ENCODE results near the gene NUAK1. TPM values are rescaled to one million over a fixed set of nuclear protein-coding genes. Genes with fewer than 3 reads are reported as not detected.

NUAK1 gene
- polyA plus RNA-seq, 1 donor from 2014 or later, result 8.3 TPM

DNA sequence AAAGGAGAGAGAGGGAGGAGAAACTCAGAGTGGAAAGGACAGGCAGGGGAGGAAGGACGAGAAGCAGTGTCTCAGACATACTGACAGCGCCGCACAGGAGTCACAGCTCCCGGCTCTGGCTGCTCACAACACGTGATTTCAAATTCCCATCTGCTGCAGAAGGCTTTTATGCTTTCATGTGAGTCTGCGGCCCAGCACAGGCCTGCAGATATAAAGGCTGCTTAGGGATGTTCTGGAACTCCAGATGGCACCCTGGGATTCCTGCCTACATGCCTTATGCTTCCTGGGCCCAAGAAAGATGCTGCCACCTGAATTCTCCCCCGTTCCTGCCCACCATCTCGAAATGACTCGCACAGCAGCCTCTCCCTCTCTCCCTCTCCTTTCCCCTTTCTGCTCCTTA, 89.6 kb downstream of the NUAK1 start:
- no peaks in the 10 kb centered on the region for H3F3A ChIP-seq (ENCODE audit: insufficient read depth, low read length, poor library complexity, severe bottlenecking)
- H3K79me2 ChIP-seq (replicated peaks; ENCODE audit: insufficient read depth, low read length), result no peaks in the 10 kb centered on the region
- no peak overlapping the region for H3K27ac ChIP-seq (ENCODE audit: low read length)
- H3K9me3 ChIP-seq (ENCODE audit: low read length), result no peaks in the 10 kb centered on the region
- H3K27me3 ChIP-seq (ENCODE audit: insufficient read depth, low read depth, low read length), result no peaks in the 10 kb centered on the region
- H3K9ac ChIP-seq (ENCODE audit: low read length), result no peak overlapping the region
- no peaks in the 10 kb centered on the region for H4K20me1 ChIP-seq (ENCODE audit: insufficient read depth)
- no peaks in the 10 kb centered on the region for H3K9me2 ChIP-seq (ENCODE audit: insufficient read depth, low read length)
- no peaks in the 10 kb centered on the region for H3K36me3 ChIP-seq (ENCODE audit: insufficient read depth, low read length)
- H3K4me2 ChIP-seq (ENCODE audit: low read length), result no peak overlapping the region
- no peak overlapping the region for H3K4me3 ChIP-seq (ENCODE audit: low read length)
- no peak overlapping the region for H2AFZ ChIP-seq (ENCODE audit: low read depth, low read length)
- TF ChIP-seq EZH2 (IDR thresholded peaks at IDR 0.05; ENCODE audit: borderline replicate concordance, insufficient read depth, low read length, poor library complexity, severe bottlenecking) (no peak), MXI1 (conservative IDR thresholded peaks at IDR 0.05; ENCODE audit: poor library complexity, severe bottlenecking) (no peak), POLR2AphosphoS5 (IDR thresholded peaks at IDR 0.05) (no peak), EP300 (conservative IDR thresholded peaks at IDR 0.05; ENCODE audit: poor library complexity, severe bottlenecking) (no peak), RAD21 (conservative IDR thresholded peaks at IDR 0.05) (no peak), TAF1 (IDR thresholded peaks at IDR 0.05; ENCODE audit: low read depth) (no peak)
- TF ChIP-seq, protein P1, sequence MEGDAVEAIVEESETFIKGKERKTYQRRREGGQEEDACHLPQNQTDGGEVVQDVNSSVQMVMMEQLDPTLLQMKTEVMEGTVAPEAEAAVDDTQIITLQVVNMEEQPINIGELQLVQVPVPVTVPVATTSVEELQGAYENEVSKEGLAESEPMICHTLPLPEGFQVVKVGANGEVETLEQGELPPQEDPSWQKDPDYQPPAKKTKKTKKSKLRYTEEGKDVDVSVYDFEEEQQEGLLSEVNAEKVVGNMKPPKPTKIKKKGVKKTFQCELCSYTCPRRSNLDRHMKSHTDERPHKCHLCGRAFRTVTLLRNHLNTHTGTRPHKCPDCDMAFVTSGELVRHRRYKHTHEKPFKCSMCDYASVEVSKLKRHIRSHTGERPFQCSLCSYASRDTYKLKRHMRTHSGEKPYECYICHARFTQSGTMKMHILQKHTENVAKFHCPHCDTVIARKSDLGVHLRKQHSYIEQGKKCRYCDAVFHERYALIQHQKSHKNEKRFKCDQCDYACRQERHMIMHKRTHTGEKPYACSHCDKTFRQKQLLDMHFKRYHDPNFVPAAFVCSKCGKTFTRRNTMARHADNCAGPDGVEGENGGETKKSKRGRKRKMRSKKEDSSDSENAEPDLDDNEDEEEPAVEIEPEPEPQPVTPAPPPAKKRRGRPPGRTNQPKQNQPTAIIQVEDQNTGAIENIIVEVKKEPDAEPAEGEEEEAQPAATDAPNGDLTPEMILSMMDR (IDR thresholded peaks at IDR 0.05; ENCODE audit: poor library complexity, severe bottlenecking), result no peak
- TF ChIP-seq, protein P2, sequence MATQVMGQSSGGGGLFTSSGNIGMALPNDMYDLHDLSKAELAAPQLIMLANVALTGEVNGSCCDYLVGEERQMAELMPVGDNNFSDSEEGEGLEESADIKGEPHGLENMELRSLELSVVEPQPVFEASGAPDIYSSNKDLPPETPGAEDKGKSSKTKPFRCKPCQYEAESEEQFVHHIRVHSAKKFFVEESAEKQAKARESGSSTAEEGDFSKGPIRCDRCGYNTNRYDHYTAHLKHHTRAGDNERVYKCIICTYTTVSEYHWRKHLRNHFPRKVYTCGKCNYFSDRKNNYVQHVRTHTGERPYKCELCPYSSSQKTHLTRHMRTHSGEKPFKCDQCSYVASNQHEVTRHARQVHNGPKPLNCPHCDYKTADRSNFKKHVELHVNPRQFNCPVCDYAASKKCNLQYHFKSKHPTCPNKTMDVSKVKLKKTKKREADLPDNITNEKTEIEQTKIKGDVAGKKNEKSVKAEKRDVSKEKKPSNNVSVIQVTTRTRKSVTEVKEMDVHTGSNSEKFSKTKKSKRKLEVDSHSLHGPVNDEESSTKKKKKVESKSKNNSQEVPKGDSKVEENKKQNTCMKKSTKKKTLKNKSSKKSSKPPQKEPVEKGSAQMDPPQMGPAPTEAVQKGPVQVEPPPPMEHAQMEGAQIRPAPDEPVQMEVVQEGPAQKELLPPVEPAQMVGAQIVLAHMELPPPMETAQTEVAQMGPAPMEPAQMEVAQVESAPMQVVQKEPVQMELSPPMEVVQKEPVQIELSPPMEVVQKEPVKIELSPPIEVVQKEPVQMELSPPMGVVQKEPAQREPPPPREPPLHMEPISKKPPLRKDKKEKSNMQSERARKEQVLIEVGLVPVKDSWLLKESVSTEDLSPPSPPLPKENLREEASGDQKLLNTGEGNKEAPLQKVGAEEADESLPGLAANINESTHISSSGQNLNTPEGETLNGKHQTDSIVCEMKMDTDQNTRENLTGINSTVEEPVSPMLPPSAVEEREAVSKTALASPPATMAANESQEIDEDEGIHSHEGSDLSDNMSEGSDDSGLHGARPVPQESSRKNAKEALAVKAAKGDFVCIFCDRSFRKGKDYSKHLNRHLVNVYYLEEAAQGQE (IDR thresholded peaks at IDR 0.05; ENCODE audit: borderline replicate concordance), result no peak

DNA sequence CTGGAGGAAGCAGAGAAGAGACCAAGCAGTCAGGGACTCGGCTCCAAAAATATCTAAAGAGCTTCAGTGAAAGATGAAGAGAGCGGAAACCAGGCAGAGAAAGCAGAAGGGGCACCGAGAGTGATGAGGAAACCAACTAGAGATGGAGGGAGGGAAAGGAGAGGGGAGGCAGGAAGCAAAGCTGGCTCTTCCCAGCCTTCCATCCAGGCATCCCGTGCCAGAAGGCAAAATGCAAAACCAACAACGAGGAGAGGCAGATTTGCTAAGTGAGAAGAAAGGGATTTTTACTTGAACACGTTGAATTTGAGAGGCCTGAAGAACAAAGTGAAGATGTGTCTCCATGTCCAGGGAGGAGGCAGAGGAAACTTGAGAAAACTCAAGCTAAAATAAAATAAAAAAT, 90.1 kb downstream of the NUAK1 start:
- no peaks in the 10 kb centered on the region for H3K79me2 ChIP-seq (replicated peaks; ENCODE audit: insufficient read depth, low read length)
- no peaks in the 10 kb centered on the region for H4K20me1 ChIP-seq (ENCODE audit: insufficient read depth)
- no peak overlapping the region for H3K27ac ChIP-seq (ENCODE audit: low read length)
- TF ChIP-seq EP300 (conservative IDR thresholded peaks at IDR 0.05; ENCODE audit: poor library complexity, severe bottlenecking) (no peak), RAD21 (conservative IDR thresholded peaks at IDR 0.05) (no peak), MXI1 (conservative IDR thresholded peaks at IDR 0.05; ENCODE audit: poor library complexity, severe bottlenecking) (no peak), SMC3 (conservative IDR thresholded peaks at IDR 0.05; ENCODE audit: poor library complexity) (no peak), POLR2AphosphoS5 (IDR thresholded peaks at IDR 0.05) (no peak), TAF1 (IDR thresholded peaks at IDR 0.05; ENCODE audit: low read depth) (no peak), EZH2 (IDR thresholded peaks at IDR 0.05; ENCODE audit: borderline replicate concordance, insufficient read depth, low read length, poor library complexity, severe bottlenecking) (no peak)
- TF ChIP-seq, protein P1 (IDR thresholded peaks at IDR 0.05; ENCODE audit: poor library complexity, severe bottlenecking), result no peak
- TF ChIP-seq, protein P2 (IDR thresholded peaks at IDR 0.05; ENCODE audit: borderline replicate concordance), result no peak
- H3K9me2 ChIP-seq (ENCODE audit: insufficient read depth, low read length), result no peaks in the 10 kb centered on the region
- no peak overlapping the region for H3K4me3 ChIP-seq (ENCODE audit: low read length)
- H3F3A ChIP-seq (ENCODE audit: insufficient read depth, low read length, poor library complexity, severe bottlenecking), result no peaks in the 10 kb centered on the region
- no peaks in the 10 kb centered on the region for H3K9me3 ChIP-seq (ENCODE audit: low read length)
- H3K27me3 ChIP-seq (ENCODE audit: insufficient read depth, low read depth, low read length), result no peaks in the 10 kb centered on the region
- no peaks in the 10 kb centered on the region for H3K36me3 ChIP-seq (ENCODE audit: insufficient read depth, low read length)
- no peak overlapping the region for H3K9ac ChIP-seq (ENCODE audit: low read length)
- no peak overlapping the region for H2AFZ ChIP-seq (ENCODE audit: low read depth, low read length)
- H3K4me2 ChIP-seq (ENCODE audit: low read length), result no peak overlapping the region
